NCI-H69 (cell line): ENCODE data around the gene ZAR1L.
A peak's percentile ranks its signal among the peaks of the same experiment; 100 is the strongest.

Experiments
- DNase-seq: peaks from one replicate; lab custom pipeline; 2025; lab: John Stamatoyannopoulos, UW

ZAR1L gene

GRCh38 chr13:32302461-32302860 is 12.7 kb downstream of the ZAR1L start:
- DNase-seq: no peak

DNA sequence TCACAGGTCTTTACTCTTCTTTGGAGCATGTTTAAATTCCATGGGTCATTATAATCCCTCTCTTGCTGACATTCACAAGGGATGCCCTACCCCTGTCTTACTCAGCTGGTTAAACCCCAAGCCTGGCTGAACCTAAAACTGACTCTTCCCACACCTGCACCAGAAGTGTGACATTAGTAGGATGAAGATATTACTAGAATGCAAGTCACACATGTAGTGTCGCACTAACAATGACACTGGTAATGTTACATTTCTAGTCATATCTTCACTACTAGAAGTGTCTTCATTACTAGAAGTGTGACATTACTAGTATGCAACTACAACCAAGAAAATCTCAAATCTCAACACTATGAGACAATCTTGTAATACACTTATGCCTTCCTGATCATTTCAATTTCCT is 14.2 kb downstream of the ZAR1L start:
- DNase-seq: no peak

DNA sequence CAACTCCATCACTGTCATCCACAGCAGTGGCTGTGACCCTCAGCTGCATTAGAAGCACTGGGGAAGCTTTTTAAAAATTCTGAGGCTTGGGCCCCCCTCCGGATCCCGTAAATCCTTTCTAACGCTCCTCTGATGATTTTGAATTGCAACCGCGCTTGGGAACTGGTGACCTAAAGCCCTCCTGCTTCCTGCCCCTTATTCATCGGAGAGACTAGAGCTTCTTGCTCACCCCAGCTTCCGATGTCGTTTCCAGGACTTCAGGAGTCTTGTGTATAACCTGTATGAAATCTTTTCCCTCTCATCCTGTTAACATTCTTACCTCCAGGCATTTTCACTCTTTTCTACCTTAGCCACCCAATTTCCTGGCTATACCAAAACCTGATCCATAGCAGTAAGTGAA is 14.8 kb downstream of the ZAR1L start:
- no peak for DNase-seq

DNA sequence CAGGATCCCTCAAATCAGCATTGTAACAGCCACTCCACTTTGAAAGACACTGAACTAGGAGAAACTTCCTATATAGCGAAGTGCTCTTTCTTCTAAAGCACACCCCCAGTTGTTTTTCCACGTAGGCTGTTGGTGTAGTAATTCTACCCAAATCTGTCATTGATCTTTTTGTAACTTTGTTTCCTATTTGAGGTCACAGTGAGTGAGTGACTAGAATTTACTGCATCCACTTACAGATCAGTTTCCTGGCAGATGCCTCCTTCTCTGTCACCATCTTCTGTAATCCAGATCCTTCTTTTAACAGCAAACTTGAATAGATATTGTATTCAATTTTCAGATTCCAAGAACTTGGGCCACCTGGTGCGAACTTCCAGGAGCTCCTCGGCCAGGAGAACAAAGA is 15.3 kb downstream of the ZAR1L start:
- DNase-seq: no peak

- no peak for DNase-seq
These were observed 16.5 kb downstream of the ZAR1L start for GRCh38 chr13:32298695-32299094.

DNA sequence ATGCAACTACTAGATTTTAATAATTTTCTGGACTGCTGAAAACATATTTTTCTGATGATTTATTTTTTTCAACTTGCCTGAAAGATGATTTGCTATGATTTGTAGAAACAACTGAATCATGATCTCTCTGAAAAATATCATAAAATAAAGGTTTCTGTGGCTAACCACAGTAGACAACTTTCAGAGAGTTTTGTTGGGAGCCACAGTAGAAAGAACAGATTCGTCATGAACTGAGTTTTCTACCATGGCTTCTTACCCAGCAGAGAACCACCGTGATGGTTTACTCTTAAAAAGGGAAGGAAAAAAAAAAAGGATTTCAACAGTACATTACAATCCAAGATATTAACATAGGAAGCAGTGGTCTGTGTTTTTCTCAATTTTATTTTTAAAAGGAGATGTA is 18.0 kb downstream of the ZAR1L start:
- no peak for DNase-seq

GRCh38 chr13:32285633-32285965 is 29.6 kb downstream of the ZAR1L start:
- no peak for DNase-seq

GRCh38 chr13:32284927-32285632 is 30.1 kb downstream of the ZAR1L start:
- no peak for DNase-seq

GRCh38 chr13:32282096-32282711 is 33.0 kb downstream of the ZAR1L start:
- no peak for DNase-seq

DNA sequence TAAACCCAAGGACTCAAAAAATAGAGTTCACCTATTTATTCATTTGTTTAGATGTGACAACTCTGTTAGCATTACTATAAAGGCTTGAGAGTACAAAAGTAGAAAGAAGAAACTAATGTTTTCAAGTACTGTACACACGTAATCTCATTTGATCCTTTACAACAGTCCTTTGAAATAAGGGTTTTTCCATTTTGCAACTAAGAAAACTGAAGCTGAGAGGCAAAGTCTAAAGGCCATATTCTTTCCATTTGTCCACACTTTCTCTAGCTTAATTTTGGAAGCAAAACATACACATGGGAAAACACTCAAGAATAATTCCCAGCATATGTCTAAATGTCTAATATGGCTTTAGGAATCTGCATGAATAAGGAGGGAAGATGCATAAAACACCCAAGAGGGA is 34.1 kb downstream of the ZAR1L start:
- DNase-seq: no peak

DNA sequence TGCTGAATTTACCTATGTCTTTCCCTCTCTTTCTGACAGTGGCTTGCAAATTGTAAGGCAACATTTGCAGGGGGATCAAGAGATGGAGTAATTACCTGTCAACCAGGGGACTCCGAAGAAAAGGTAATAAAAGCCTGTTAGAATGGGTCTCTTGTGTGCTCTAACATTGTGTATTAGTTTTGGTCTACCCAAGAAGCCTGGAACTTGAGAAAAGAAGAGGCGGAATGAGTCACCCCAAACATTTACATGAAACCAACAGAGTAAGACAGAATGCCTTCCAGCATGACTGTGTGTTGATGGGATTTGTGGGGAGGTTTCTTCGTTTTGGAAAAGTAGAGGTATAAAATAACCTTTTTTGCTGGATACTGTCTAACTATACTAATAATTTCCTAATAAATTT is 36.7 kb downstream of the ZAR1L start:
- no peak for DNase-seq

- no peak for DNase-seq
These were observed 37.3 kb downstream of the ZAR1L start for GRCh38 chr13:32277839-32278238.

DNA sequence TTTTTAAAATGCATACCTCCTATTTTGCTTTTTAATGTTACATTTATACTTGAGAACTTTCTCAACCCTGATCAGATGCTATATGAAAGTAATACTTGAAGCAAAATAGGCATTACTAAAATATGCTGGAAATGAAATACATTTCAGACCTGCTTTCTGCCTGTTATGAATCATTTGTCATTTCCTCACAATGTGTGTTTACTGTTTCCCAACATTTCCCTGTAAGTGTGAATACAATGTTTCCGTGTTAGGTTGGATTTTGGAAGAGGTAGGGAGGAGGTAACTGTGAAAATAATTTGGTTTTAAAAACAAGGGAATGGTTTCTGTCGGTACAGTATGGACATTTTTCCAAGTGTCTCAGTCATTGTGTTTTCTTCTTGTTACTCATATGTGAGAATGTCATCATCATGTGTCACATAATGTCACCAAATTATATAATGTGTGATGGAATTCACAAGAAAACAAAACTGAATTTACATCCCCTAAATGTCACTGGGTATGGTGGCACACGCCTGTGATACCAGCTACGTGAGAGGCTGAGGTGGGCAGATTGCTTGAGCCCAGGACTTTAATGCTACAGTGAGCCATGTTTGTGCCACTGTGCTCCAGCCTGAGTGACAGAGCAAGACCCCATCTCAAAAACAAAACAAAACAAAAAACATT is 43.0 kb downstream of the ZAR1L start:
- DNase-seq: no peak

GRCh38 chr13:32267836-32268439 is 47.2 kb downstream of the ZAR1L start:
- DNase-seq: peak; percentile 66

GRCh38 chr13:32266130-32266529 is 49.0 kb downstream of the ZAR1L start:
- no peak for DNase-seq

GRCh38 chr13:32265726-32266125 is 49.4 kb downstream of the ZAR1L start:
- DNase-seq: no peak

DNA sequence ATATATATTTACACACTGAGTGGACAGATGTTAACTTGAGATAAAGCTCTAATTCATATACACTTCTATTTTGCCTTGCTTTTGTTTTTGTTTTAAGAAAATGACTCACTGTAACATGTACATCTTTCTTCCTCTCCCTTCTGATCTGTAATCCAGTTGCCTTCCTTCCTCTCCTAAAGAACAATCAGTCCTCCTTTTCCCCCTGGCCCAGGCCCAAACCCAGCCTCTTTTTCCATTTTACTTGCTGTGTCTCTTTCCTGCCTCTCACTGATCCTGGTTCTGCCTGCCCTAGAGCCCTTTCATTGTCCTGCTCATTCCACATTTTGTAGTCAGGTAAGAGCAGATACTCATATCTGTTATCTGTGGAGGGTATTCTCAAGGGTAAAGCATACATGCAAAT is 50.8 kb downstream of the ZAR1L start:
- no peak for DNase-seq

DNA sequence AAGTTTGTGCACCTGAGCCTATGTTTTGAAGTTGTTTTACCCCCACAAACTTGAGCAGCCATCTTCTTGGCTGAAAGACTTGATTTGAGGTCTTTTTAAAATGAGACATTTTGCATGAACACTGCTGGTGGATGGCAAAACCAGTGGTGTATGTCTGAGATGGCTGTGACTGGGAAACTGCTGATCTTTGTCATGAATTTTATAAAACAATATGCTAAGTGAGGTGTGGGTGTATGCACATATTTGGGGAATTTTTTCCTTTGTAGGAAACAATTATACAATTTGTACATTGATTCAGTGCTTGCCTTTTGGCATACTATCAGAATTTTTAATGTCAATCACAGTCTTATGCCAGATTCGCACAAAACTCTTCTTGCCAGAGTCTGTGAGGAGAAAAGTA is 52.5 kb downstream of the ZAR1L start:
- DNase-seq: no peak

- no peak for DNase-seq
These were observed 53.0 kb downstream of the ZAR1L start for GRCh38 chr13:32262165-32262564.

- peak; percentile 9 for DNase-seq
These were observed 53.6 kb downstream of the ZAR1L start for GRCh38 chr13:32261567-32261966.

- DNase-seq: no peak
These were observed 56.0 kb downstream of the ZAR1L start for GRCh38 chr13:32259116-32259515.

DNA sequence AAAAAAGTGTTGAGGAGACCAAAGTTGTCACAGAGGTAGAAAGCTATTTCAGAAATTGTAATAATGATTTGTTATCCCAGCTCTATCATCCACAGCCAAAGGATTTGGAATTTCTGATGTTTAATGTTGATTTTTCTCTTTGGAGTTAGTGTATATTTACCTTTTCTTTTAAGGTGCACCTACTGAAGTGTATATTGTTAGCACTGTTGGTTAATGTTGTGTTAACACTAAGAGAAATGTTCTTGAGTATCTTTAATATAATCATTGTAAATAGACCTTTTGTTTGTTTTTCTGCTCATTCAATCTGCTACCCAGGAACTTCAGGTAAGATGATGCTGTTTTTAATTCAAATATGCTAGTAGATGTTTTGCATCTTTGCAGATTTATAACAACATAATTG is 57.5 kb downstream of the ZAR1L start:
- peak; percentile 2 for DNase-seq

DNA sequence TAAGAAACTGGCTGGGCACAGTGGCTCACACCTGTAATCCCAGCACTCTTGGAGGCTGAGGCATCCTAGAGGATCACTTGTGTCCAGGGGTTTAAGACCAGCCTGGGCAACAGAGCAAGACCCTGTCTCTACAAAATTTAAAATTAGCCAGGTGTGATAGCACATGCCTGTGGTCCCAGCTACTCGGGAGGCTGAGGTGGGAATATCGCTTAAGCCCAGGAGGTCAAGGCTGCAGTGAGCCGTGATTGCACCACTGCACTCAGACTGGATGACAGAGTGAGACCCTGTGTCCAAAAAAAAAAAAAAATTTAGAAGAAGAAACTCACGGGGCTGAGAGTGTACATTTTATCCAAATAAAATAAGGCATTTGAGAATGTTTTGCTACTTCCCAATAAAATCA is 58.9 kb downstream of the ZAR1L start:
- DNase-seq: no peak
